Fibroblast of gingiva (primary cell): Measurements from ENCODE around the gene ARFIP1.

Source experiments
- DNase-seq: peaks from one replicate; pipeline ENCODE4 v3.0.0-alpha.2; 2011; ENCODE audit warnings: low read depth

ARFIP1 gene

GRCh38 chr4:152898606-152899005 lies 118.9 kb downstream of the ARFIP1 start:
- DNase-seq = no peak

GRCh38 chr4:152900395-152900794 lies 120.6 kb downstream of the ARFIP1 start:
- no peak for DNase-seq

- DNase-seq = no peak
Measured at GRCh38 chr4:152901205-152901604, 121.5 kb downstream of the ARFIP1 start.

- DNase-seq = no peak
Measured at GRCh38 chr4:152903658-152904057, 123.9 kb downstream of the ARFIP1 start.

GRCh38 chr4:152909901-152910300 lies 130.1 kb downstream of the ARFIP1 start:
- DNase-seq = no peak

GRCh38 chr4:152910521-152910920 lies 130.8 kb downstream of the ARFIP1 start:
- no peak for DNase-seq

GRCh38 chr4:152917543-152918395 lies 138.0 kb downstream of the ARFIP1 start:
- DNase-seq = no peak

- no peak for DNase-seq
Measured at GRCh38 chr4:152919826-152920225, 140.1 kb downstream of the ARFIP1 start.

GRCh38 chr4:152920768-152921167 lies 141.0 kb downstream of the ARFIP1 start:
- DNase-seq = no peak

GRCh38 chr4:152921284-152921683 lies 141.5 kb downstream of the ARFIP1 start:
- no peak for DNase-seq

- DNase-seq = no peak
Measured at GRCh38 chr4:152925851-152926250, 146.1 kb downstream of the ARFIP1 start.

- DNase-seq = no peak
Measured at GRCh38 chr4:152926959-152927358, 147.2 kb downstream of the ARFIP1 start.

- DNase-seq = no peak
Measured at GRCh38 chr4:152927737-152928136, 148.0 kb downstream of the ARFIP1 start.

GRCh38 chr4:152928286-152928685 lies 148.5 kb downstream of the ARFIP1 start:
- DNase-seq = no peak

GRCh38 chr4:152929888-152930287 lies 150.1 kb downstream of the ARFIP1 start:
- DNase-seq = no peak

- DNase-seq = no peak
Measured at GRCh38 chr4:152935143-152935542, 155.4 kb downstream of the ARFIP1 start.

GRCh38 chr4:152935631-152936445 lies 156.1 kb downstream of the ARFIP1 start, which contains the start of gene FHDC1:
Gene FHDC1, plus strand, starts transcription at chr4:152936323. Its CDS starts 6,735 bp downstream, at chr4:152943058.
- DNase-seq = no peak

GRCh38 chr4:152936446-152937335 lies 156.9 kb downstream of the ARFIP1 start:
- DNase-seq = peak; percentile 15

GRCh38 chr4:152937336-152938236 lies 157.8 kb downstream of the ARFIP1 start:
- DNase-seq = peak; percentile 31

- no peak for DNase-seq
Measured at GRCh38 chr4:152938237-152938947, 158.6 kb downstream of the ARFIP1 start.
